Adrenal gland (tissue), 5 donors: ENCODE data around the gene RPS27.

Source experiments
- POLR2A ChIP-seq, 2 donors: fragments of 450-650 bp; IDR thresholded peaks; one replicate each; pipeline ENCODE4 v1.6.1; 2017; ENCODE audit warnings: antibody characterized with exemption in 2 of 2, mild to moderate bottlenecking in 2 of 2, moderate library complexity in 1 of 2
- TF ChIP-seq, protein P1 (sequence below), 6 experiments: fragments of 450-650 bp in 4 of 6; fragments of 200-600 bp in 2 of 6; sonication (generic) in 1 of 6; IDR thresholded peaks; 1 replicate in 5 of 6; 2 replicates in 1 of 6; pipeline versions ENCODE4 v1.5.1 to v1.8.0; 2016 to 2021; ENCODE audit warnings: antibody characterized with exemption in 6 of 6, mild to moderate bottlenecking in 2 of 6, moderate library complexity in 1 of 6
- donor health status: DM: no; HTN: no; CAD: no.

- TF ChIP-seq, protein P1, sequence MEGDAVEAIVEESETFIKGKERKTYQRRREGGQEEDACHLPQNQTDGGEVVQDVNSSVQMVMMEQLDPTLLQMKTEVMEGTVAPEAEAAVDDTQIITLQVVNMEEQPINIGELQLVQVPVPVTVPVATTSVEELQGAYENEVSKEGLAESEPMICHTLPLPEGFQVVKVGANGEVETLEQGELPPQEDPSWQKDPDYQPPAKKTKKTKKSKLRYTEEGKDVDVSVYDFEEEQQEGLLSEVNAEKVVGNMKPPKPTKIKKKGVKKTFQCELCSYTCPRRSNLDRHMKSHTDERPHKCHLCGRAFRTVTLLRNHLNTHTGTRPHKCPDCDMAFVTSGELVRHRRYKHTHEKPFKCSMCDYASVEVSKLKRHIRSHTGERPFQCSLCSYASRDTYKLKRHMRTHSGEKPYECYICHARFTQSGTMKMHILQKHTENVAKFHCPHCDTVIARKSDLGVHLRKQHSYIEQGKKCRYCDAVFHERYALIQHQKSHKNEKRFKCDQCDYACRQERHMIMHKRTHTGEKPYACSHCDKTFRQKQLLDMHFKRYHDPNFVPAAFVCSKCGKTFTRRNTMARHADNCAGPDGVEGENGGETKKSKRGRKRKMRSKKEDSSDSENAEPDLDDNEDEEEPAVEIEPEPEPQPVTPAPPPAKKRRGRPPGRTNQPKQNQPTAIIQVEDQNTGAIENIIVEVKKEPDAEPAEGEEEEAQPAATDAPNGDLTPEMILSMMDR (IDR thresholded peaks at IDR 0.05), result no peak
- TF ChIP-seq POLR2A (IDR thresholded peaks at IDR 0.05), result no peak
Observed at GRCh38 chr1:153951183-153951582, 39.4 kb upstream of the RPS27 start.
